Measurements from ENCODE around the gene STAC3. TPM values are rescaled to one million over a fixed set of nuclear protein-coding genes. Genes with fewer than 3 reads are reported as not detected.

The STAC3 gene
- 0.18 to 0.36 TPM (median 0.30 TPM) in 5 replicates for total RNA-seq (2022; extraction: Qiagen RNA extraction)

DNA sequence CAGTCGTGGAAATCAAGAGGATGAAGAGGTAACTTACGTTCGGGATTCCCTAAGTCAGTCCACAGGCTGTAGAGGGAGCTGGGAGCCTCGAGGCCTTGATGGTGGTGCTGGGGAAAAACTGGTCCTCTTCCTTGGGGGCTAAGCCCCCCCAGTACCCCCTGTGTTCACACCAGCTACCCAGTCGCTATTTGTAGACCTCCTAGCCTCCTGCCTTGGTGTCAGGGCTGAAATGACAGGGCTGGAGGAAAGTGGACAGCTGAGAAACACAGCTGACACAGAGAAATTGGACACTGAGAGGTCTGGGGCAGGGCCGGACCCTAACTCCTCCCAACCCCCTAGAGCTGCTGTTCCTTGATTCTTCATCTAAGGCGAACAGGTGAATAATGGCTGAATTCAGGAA, at the start of gene STAC3:
Gene STAC3, minus strand, starts transcription at position 232 of the 400 bp plus-strand sequence. CDS start 1,551 bp downstream, outside the sequence.

DNA sequence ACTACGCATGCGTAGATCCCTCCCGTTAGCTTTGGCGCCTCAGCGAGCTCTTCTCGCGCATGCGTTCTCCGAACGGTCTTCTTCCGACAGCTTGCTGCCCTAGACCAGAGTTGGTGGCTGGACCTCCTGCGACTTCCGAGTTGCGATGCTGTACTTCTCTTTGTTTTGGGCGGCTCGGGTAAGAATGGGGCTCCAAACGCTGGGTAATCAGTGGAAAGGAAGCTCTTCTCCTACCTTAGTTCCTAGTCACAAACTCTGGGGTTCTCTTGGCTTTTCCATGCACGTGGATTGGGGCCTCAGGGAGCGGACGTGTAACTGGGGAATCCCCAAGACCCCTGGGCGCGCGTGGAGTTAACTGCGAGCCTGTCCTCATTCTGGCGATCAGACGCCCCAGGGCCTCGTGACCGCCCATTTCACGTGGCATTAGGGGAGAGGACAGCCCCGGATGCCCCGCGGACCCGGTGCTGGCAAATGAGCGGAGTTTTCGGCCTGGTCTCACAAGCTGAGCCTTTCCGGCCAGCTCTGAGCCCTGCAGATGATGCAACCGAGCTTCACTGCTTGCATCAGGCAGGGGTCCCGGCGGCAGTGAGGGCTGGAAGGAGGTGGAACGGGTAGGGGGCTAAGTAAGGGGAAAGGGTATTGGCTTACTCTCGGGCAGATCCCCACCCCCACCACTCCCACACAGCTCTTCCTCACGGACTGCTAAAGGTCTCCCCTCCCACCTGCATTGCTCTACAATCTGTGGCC, 21.2 kb downstream of the STAC3 start, which contains the start of gene SHMT2:
Gene SHMT2, plus strand, starts transcription at position 78 of the 747 bp plus-strand sequence. Its CDS starts 68 bp downstream, at position 146.

GRCh38 chr12:57216014-57216911, 34.7 kb downstream of the STAC3 start, which contains the start of gene NXPH4:
NXPH4 (plus strand) TSS chr12:57216794; CDS start chr12:57216970, 176 bp downstream.

Other genes with a start within 250 kb of the STAC3 start
- gene ZBTB39, start 244.6 kb downstream of the STAC3 start, total RNA-seq (2022; extraction: Qiagen RNA extraction), result 3.9 to 6.7 TPM (median 5.5 TPM) in 5 replicates
- gene TAC3, start 234.7 kb downstream of the STAC3 start, total RNA-seq (2022; extraction: Qiagen RNA extraction), result 0.15 to 0.18 TPM in 2 of 5 replicates, not detected in the others
- gene MYO1A, start 201.1 kb downstream of the STAC3 start, total RNA-seq (2022; extraction: Qiagen RNA extraction), result 0.21 to 0.40 TPM (median 0.23 TPM) in 5 replicates
- gene NEMP1, start 172.4 kb downstream of the STAC3 start, total RNA-seq (2022; extraction: Qiagen RNA extraction), result 14.0 to 19.3 TPM (median 15.1 TPM) in 5 replicates
- gene NAB2, start 162.1 kb downstream of the STAC3 start, total RNA-seq (2022; extraction: Qiagen RNA extraction), result 13.6 to 18.4 TPM (median 15.2 TPM) in 5 replicates
- 41.7 to 48.9 TPM (median 46.6 TPM) in 5 replicates for gene STAT6, start 139.8 kb downstream of the STAC3 start, total RNA-seq (2022; extraction: Qiagen RNA extraction)
- 12.2 to 18.6 TPM (median 13.7 TPM) in 5 replicates for gene LRP1, start 122.7 kb downstream of the STAC3 start, total RNA-seq (2022; extraction: Qiagen RNA extraction)
- gene LRP1-AS, start 103.6 kb downstream of the STAC3 start, total RNA-seq (2022; extraction: Qiagen RNA extraction), result not detected in 5 replicates
- 4.1 to 6.0 TPM (median 5.1 TPM) in 5 replicates for gene NXPH4, start 34.4 kb downstream of the STAC3 start, total RNA-seq (2022; extraction: Qiagen RNA extraction)
- gene SHMT2, start 21.5 kb downstream of the STAC3 start, total RNA-seq (2022; extraction: Qiagen RNA extraction), result 112 to 153 TPM (median 121 TPM) in 5 replicates
- gene R3HDM2, start 179.9 kb upstream of the STAC3 start, total RNA-seq (2022; extraction: Qiagen RNA extraction), result 7.6 to 9.8 TPM (median 8.0 TPM) in 5 replicates
- 0.05 TPM in 1 of 5 replicates, not detected in the others for gene INHBC, start 183.6 kb upstream of the STAC3 start, total RNA-seq (2022; extraction: Qiagen RNA extraction)
- gene INHBE, start 204.1 kb upstream of the STAC3 start, total RNA-seq (2022; extraction: Qiagen RNA extraction), result 0.05 to 0.09 TPM in 2 of 5 replicates, not detected in the others
- 4.5 to 6.2 TPM (median 5.6 TPM) in 5 replicates for gene GLI1, start 208.6 kb upstream of the STAC3 start, total RNA-seq (2022; extraction: Qiagen RNA extraction)
- gene ARHGAP9, start 228.7 kb upstream of the STAC3 start, total RNA-seq (2022; extraction: Qiagen RNA extraction), result 0.17 to 0.62 TPM (median 0.38 TPM) in 5 replicates
- 125 to 280 TPM (median 129 TPM) in 5 replicates for gene MARS1, start 236.9 kb upstream of the STAC3 start, total RNA-seq (2022; extraction: Qiagen RNA extraction)

All from A549 treated with Hydrocortisone at 1 μM for 4 hours (cell line).